GM23338 (cell line): ENCODE data around the gene PCSK2. TPM values are rescaled to one million over a fixed set of nuclear protein-coding genes. Genes with fewer than 3 reads are reported as not detected.
A peak's percentile ranks its signal among the peaks of the same experiment; 100 is the strongest.

Source experiments
- ATAC-seq: fragments of 200-7000 bp; cut with Tn5 transposase; 3 replicates; pipeline ENCODE4 v1.9.1; 2020
- DNase-seq: peaks from one replicate; pipeline ENCODE4 v3.0.0-alpha.2; 2015; ENCODE audit warnings: low spot score
- H2AFZ ChIP-seq: fragments of 200-600 bp; sonication (generic); 2 replicates; pipeline ENCODE4 v1.8.0; 2016; ENCODE audit warnings: antibody characterized with exemption, mild to moderate bottlenecking, moderate library complexity
- H3F3A ChIP-seq: fragments of 200-600 bp; sonication (generic); replicated peaks from 2 replicates; pipeline ENCODE4 v1.8.0; 2017; ENCODE audit warnings: antibody characterized with exemption, mixed run types, low read depth
- H3K27ac ChIP-seq: fragments of 200-600 bp; sonication (generic); 2 replicates; pipeline ENCODE4 v1.6.1; 2016; ENCODE audit warnings: low read depth
- H3K27me3 ChIP-seq: fragments of 200-600 bp; sonication (generic); 2 replicates; pipeline ENCODE4 v1.8.0; 2016; ENCODE audit warnings: mild to moderate bottlenecking, mixed run types, moderate library complexity; ENCODE audit not compliant: insufficient read depth
- H3K36me3 ChIP-seq: fragments of 200-600 bp; sonication (generic); 2 replicates; pipeline ENCODE4 v1.8.0; 2016; ENCODE audit warnings: mild to moderate bottlenecking; ENCODE audit not compliant: insufficient read depth
- H3K4me1 ChIP-seq: fragments of 200-600 bp; sonication (generic); 2 replicates; pipeline ENCODE4 v1.8.0; 2016; ENCODE audit warnings: mild to moderate bottlenecking, moderate library complexity; ENCODE audit not compliant: insufficient read depth
- H3K4me2 ChIP-seq: fragments of 200-600 bp; sonication (generic); 2 replicates; pipeline ENCODE4 v1.7.1; 2017; ENCODE audit warnings: mixed run types
- H3K4me3 ChIP-seq: fragments of 200-600 bp; sonication (generic); 2 replicates; pipeline ENCODE4 v1.6.1; 2016; ENCODE audit warnings: mixed run types
- H3K79me2 ChIP-seq: fragments of 200-600 bp; sonication (generic); replicated peaks from 2 replicates; pipeline ENCODE4 v1.8.0; 2017; ENCODE audit warnings: mild to moderate bottlenecking; ENCODE audit not compliant: insufficient read depth
- H3K9me2 ChIP-seq: fragments of 200-600 bp; sonication (generic); 2 replicates; pipeline ENCODE4 v1.8.0; 2017; ENCODE audit not compliant: insufficient read depth
- H4K20me1 ChIP-seq: fragments of 200-600 bp; sonication (generic); replicated peaks from 2 replicates; pipeline ENCODE4 v1.8.0; 2017; ENCODE audit warnings: mild to moderate bottlenecking; ENCODE audit not compliant: insufficient read depth
- H3K27ac Mint-ChIP-seq: 2 replicates; pipeline ENCODE4 v1.8.0; 2020; ENCODE audit warnings: inconsistent platforms, mild to moderate bottlenecking, moderate library complexity, mixed read lengths
- H3K27me3 Mint-ChIP-seq: 3 replicates; pipeline ENCODE4 v1.8.0; 2022; ENCODE audit warnings: low read depth, mild to moderate bottlenecking, moderate library complexity, mixed read lengths, inconsistent platforms; ENCODE audit not compliant: insufficient read depth, poor library complexity
- H3K36me3 Mint-ChIP-seq: 3 replicates; pipeline ENCODE4 v1.8.0; 2021; ENCODE audit warnings: low read depth, mild to moderate bottlenecking, inconsistent platforms, moderate library complexity, mixed read lengths
- H3K4me1 Mint-ChIP-seq: 3 replicates; pipeline ENCODE4 v1.8.0; 2020; ENCODE audit warnings: mild to moderate bottlenecking, inconsistent platforms, mixed read lengths
- H3K4me3 Mint-ChIP-seq: 3 replicates; pipeline ENCODE4 v1.8.0; 2021; ENCODE audit warnings: moderate library complexity, mild to moderate bottlenecking, inconsistent platforms, mixed read lengths
- H3K9me3 Mint-ChIP-seq: 3 replicates; pipeline ENCODE4 v1.8.0; 2020; ENCODE audit warnings: moderate library complexity, mild to moderate bottlenecking, inconsistent platforms, mixed read lengths
- EZH2 ChIP-seq: fragments of 200-600 bp; sonication (generic); IDR thresholded peaks from one replicate; pipeline ENCODE4 v1.8.0; 2017; ENCODE audit warnings: antibody characterized with exemption, mild to moderate bottlenecking, low read depth; ENCODE audit not compliant: unreplicated experiment
- EZH2phosphoT487 ChIP-seq: fragments of 200-600 bp; sonication (generic); IDR thresholded peaks from one replicate; pipeline ENCODE4 v1.8.1; 2018; ENCODE audit warnings: antibody characterized with exemption; ENCODE audit not compliant: unreplicated experiment
- JUNB ChIP-seq: IDR thresholded peaks from one replicate; pipeline ENCODE4 v1.6.1; 2016; ENCODE audit warnings: antibody characterized with exemption; ENCODE audit not compliant: unreplicated experiment
- POLR2AphosphoS5 ChIP-seq: IDR thresholded peaks from 2 replicates; pipeline ENCODE4 v1.6.1; 2016; ENCODE audit warnings: antibody characterized with exemption, low read depth
- polyA plus RNA-seq: library from polyadenylated mRNA; unstranded; fragments of >200 nt; fragmentation: Nextera tagmentation; extraction: Ambion mirVana; gene quantifications from 2 replicates; pipeline ENCODE4 v1.2.1, GENCODE V29; 2016
- total RNA-seq: library from RNA; depleted of rRNA; stranded (reverse); fragments of >200 nt; shearing (Covaris generic); gene quantifications from 2 replicates; pipeline ENCODE4 v1.2.3, GENCODE V29; 2014
- TF ChIP-seq, protein P1 (sequence below): IDR thresholded peaks from one replicate; pipeline ENCODE4 v1.6.1; 2018; ENCODE audit warnings: antibody characterized with exemption; ENCODE audit not compliant: unreplicated experiment
- TF ChIP-seq, protein P2 (sequence below): fragments of 250-450 bp; sonication (Bioruptor Pico); IDR thresholded peaks from 2 replicates; pipeline ENCODE4 v1.5.0; 2020; ENCODE audit warnings: mild to moderate bottlenecking, moderate library complexity

The PCSK2 gene
- total and polyA plus RNA-seq, 2 experiments from 2014 or later = 0.37 to 1.1 TPM

DNA sequence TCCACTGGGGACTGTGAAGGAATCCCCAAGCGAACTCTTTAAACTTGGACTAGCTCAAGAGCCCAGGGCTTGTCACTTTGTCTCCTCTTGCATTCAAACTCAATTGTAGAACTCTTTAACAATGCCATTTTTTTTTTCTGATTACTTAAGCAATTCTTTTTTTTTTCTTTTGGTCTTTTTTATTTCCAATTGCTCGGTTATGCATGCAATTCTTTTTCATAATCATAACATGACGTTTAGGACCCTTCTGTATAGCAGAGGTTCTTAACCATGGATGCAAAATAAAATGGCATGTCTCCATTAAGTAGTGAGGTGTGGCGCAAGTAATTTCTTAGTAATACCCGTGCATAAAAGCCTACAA, 304.8 kb downstream of the PCSK2 start (continued):
- TF ChIP-seq, protein P1, sequence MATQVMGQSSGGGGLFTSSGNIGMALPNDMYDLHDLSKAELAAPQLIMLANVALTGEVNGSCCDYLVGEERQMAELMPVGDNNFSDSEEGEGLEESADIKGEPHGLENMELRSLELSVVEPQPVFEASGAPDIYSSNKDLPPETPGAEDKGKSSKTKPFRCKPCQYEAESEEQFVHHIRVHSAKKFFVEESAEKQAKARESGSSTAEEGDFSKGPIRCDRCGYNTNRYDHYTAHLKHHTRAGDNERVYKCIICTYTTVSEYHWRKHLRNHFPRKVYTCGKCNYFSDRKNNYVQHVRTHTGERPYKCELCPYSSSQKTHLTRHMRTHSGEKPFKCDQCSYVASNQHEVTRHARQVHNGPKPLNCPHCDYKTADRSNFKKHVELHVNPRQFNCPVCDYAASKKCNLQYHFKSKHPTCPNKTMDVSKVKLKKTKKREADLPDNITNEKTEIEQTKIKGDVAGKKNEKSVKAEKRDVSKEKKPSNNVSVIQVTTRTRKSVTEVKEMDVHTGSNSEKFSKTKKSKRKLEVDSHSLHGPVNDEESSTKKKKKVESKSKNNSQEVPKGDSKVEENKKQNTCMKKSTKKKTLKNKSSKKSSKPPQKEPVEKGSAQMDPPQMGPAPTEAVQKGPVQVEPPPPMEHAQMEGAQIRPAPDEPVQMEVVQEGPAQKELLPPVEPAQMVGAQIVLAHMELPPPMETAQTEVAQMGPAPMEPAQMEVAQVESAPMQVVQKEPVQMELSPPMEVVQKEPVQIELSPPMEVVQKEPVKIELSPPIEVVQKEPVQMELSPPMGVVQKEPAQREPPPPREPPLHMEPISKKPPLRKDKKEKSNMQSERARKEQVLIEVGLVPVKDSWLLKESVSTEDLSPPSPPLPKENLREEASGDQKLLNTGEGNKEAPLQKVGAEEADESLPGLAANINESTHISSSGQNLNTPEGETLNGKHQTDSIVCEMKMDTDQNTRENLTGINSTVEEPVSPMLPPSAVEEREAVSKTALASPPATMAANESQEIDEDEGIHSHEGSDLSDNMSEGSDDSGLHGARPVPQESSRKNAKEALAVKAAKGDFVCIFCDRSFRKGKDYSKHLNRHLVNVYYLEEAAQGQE = no peak

DNA sequence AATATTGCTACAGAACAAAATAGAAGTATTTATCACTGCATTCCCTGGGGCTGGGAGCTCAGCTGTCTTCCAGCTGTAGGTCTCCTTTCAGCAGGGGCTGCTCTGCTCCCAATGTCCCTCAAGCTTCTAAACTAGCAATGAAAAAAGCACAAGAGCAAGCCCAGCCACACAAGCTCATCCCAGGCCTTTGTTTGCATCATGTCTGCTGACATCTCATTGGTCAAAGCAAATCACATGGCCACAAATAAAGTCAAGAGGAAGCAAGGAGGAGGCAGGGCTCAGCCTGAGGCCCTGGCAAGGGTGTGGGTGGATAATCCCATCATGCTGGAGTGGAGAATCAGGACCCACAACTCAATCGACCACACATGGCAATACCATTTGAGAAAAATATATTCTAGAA, 306.6 kb downstream of the PCSK2 start:
- TF ChIP-seq POLR2AphosphoS5 = peak; percentile 41; the same call in 1 of the 2 replicates
- TF ChIP-seq JUNB = no peak
- TF ChIP-seq EZH2phosphoT487 = no peak
- TF ChIP-seq, protein P2, sequence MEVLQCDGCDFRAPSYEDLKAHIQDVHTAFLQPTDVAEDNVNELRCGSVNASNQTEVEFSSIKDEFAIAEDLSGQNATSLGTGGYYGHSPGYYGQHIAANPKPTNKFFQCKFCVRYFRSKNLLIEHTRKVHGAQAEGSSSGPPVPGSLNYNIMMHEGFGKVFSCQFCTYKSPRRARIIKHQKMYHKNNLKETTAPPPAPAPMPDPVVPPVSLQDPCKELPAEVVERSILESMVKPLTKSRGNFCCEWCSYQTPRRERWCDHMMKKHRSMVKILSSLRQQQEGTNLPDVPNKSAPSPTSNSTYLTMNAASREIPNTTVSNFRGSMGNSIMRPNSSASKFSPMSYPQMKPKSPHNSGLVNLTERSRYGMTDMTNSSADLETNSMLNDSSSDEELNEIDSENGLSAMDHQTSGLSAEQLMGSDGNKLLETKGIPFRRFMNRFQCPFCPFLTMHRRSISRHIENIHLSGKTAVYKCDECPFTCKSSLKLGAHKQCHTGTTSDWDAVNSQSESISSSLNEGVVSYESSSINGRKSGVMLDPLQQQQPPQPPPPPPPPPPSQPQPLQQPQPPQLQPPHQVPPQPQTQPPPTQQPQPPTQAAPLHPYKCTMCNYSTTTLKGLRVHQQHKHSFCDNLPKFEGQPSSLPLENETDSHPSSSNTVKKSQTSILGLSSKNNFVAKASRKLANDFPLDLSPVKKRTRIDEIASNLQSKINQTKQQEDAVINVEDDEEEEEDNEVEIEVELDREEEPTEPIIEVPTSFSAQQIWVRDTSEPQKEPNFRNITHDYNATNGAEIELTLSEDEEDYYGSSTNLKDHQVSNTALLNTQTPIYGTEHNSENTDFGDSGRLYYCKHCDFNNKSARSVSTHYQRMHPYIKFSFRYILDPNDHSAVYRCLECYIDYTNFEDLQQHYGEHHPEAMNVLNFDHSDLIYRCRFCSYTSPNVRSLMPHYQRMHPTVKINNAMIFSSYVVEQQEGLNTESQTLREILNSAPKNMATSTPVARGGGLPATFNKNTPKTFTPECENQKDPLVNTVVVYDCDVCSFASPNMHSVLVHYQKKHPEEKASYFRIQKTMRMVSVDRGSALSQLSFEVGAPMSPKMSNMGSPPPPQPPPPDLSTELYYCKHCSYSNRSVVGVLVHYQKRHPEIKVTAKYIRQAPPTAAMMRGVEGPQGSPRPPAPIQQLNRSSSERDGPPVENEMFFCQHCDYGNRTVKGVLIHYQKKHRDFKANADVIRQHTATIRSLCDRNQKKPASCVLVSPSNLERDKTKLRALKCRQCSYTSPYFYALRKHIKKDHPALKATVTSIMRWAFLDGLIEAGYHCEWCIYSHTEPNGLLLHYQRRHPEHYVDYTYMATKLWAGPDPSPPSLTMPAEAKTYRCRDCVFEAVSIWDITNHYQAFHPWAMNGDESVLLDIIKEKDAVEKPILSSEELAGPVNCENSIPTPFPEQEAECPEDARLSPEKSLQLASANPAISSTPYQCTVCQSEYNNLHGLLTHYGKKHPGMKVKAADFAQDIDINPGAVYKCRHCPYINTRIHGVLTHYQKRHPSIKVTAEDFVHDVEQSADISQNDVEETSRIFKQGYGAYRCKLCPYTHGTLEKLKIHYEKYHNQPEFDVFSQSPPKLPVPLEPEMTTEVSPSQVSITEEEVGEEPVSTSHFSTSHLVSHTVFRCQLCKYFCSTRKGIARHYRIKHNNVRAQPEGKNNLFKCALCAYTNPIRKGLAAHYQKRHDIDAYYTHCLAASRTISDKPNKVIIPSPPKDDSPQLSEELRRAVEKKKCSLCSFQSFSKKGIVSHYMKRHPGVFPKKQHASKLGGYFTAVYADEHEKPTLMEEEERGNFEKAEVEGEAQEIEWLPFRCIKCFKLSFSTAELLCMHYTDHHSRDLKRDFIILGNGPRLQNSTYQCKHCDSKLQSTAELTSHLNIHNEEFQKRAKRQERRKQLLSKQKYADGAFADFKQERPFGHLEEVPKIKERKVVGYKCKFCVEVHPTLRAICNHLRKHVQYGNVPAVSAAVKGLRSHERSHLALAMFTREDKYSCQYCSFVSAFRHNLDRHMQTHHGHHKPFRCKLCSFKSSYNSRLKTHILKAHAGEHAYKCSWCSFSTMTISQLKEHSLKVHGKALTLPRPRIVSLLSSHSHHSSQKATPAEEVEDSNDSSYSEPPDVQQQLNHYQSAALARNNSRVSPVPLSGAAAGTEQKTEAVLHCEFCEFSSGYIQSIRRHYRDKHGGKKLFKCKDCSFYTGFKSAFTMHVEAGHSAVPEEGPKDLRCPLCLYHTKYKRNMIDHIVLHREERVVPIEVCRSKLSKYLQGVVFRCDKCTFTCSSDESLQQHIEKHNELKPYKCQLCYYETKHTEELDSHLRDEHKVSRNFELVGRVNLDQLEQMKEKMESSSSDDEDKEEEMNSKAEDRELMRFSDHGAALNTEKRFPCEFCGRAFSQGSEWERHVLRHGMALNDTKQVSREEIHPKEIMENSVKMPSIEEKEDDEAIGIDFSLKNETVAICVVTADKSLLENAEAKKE (CRISPR knock-in tag) = no peak
- no peak for TF ChIP-seq EZH2
- H3K79me2 ChIP-seq = no peaks in the 10 kb centered on the region
- no peaks in the 10 kb centered on the region for H3K36me3 ChIP-seq
- H3F3A ChIP-seq = peaks cover 15% of the 10 kb centered on the region
- ATAC-seq (peak; percentile 13), DNase-seq (peak; percentile 68)
- no peaks in the 10 kb centered on the region for H3K9me2 ChIP-seq
- H3K9me3 Mint-ChIP-seq = peaks cover 4% of the 10 kb centered on the region; the same call in 2 of the 3 replicates
- H2AFZ ChIP-seq = no peak overlapping the region
- peaks cover 13% of the 10 kb centered on the region for H3K27me3 Mint-ChIP-seq
- H3K4me3 Mint-ChIP-seq = no peak overlapping the region
- peak overlapping the region; percentile 56; the same call in 1 of the 2 replicates for H3K4me2 ChIP-seq
- H3K4me1 Mint-ChIP-seq = peaks cover 18% of the 10 kb centered on the region
- H3K4me3 ChIP-seq = no peak overlapping the region
- peak overlapping the region; percentile 20; the same call in 1 of the 2 replicates for H3K27ac ChIP-seq
- peaks cover 16% of the 10 kb centered on the region for H3K4me1 ChIP-seq
- H3K27ac Mint-ChIP-seq = no peak overlapping the region
- no peaks in the 10 kb centered on the region for H4K20me1 ChIP-seq
- H3K36me3 Mint-ChIP-seq = peaks cover 3% of the 10 kb centered on the region; the same call in 2 of the 3 replicates
- peaks cover 23% of the 10 kb centered on the region for H3K27me3 ChIP-seq
